Pulmonary artery endothelial cell (primary cell): ENCODE measurements around the gene PPFIA3. TPM values are rescaled to one million over a fixed set of nuclear protein-coding genes. Genes with fewer than 3 reads are reported as not detected.
A peak's percentile ranks its signal among the peaks of the same experiment; 100 is the strongest.
"Not testable (repeated sequence)": the region's sequence is repeated elsewhere in the genome, so short reads cannot be mapped to it uniquely, and the experiment has no call there.

Experiments used
- DNase-seq: peaks from one replicate; pipeline ENCODE4 v3.0.0-alpha.2; 2011; ENCODE audit warnings: low read depth, low spot score
- total RNA-seq: library from RNA; depleted of rRNA; stranded (reverse); fragments of >200 nt; gene quantifications from 2 replicates; pipeline ENCODE4 v1.2.3, GENCODE V29; 2014

Gene PPFIA3
- total RNA-seq, 1 donor from 2014 or later: 3.0 TPM

GRCh38 chr19:49123285-49123684, 3.9 kb downstream of the PPFIA3 start:
- not testable (repeated sequence) for DNase-seq

DNA sequence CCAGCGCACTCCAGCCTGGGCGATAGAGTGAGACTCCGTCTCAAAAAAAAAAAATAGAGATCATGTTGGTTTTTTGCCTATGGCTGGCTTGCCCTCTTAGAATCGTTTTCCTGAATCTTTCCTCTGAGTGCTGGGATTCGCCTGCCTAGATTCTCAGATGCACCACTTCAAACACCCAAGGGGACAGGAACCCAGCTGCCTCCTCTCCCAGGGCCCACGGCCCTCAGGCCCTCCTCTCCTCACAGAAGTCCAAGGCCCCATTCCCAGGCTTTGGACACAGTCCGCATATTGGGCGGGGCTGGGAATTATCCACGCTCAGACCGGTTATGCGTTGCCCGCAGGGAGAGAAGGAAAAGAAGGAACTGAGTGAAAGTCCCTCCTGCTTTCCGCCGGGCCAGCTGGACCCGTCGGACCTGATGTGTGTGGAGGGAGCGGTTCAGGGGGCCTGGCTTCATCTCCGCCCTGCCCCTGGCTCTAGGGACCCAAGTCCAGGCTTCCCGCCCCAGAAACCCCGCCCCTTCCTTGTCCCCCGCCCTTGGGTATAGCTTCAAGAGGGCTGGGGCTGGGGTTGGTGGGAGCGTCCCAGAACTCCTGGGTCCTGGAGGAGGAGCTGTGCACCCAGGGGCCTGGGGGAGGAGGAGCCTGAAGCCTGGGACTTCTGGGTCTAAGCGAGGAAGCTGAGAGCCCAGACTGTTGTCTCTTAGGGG, 5.8 kb downstream of the PPFIA3 start:
- DNase-seq: no peak

GRCh38 chr19:49126575-49126974, 7.2 kb downstream of the PPFIA3 start:
- DNase-seq: no peak

GRCh38 chr19:49127225-49127624, 7.9 kb downstream of the PPFIA3 start:
- not testable (repeated sequence) for DNase-seq

DNA sequence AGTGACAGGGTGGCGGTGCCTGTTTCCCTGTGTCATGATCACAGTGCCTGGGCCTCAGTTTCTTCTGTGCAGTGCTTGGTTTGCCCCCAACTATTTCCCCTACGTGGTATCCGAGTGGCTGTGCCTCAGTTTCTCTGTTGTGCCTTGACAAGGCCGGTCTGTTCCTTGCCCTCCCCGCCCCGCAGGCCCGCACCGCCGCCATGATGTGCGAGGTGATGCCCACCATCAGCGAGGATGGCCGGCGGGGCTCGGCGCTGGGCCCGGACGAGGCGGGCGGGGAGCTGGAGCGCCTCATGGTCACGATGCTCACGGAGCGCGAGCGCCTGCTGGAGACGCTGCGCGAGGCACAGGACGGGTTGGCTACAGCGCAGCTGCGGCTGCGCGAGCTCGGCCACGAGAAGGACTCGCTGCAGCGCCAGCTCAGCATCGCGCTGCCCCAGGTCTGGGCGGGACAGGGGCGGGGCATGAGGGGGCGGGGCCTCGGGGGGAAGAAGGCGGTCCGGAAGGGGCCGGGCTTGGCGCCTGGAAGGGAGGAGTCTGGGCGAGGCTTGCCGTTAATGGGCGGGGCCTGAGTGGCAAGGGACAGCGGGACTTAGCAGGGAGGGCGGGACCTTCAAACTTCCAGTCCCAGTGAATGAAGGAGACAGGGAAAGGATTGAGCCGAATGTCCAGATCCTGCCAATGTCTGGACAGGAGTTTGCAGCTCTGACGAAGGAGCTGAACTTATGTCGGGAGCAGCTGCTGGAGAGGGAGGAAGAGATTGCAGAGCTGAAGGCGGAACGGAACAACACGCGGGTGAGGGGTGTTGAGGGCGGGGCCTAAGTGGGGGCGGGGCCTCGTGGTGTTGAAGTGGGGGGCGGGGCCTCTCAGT, 8.6 kb downstream of the PPFIA3 start:
- peak; percentile 87 for DNase-seq

GRCh38 chr19:49128545-49129237, 9.3 kb downstream of the PPFIA3 start:
- DNase-seq: no peak

DNA sequence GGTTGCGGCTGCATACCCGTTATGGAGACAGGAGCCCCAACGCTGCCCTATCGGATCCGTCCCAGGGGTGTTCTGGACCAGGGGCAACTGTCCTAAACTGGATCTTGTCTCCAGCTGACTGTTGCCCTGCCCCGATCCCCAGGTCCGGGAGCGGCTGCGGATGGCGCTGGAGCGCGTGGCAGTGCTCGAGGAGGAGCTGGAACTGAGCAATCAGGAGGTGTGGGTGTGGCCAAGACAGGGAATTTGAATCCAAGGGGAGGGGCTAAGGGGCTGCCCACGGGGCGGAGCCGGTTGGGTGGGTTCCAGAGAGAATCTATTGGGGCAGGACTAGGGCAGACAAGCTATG, 9.9 kb downstream of the PPFIA3 start:
- DNase-seq: no peak

DNA sequence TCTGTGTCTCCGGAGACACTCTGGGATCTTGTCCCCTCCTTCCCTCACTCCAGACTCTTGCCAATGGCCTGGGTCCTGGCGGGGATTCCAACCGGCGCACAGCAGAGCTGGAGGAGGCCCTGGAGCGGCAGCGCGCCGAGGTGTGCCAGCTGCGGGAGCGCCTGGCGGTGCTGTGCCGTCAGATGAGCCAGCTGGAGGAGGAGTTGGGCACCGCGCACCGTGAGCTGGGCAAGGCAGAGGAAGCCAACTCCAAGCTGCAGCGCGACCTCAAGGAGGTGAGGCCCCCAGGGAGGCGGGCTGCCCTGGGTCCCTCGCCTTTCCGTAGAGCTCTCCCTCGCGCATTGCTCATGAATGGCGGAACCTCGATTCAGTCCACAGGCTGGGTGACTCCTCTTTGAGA, 11.0 kb downstream of the PPFIA3 start:
- DNase-seq: no peak

DNA sequence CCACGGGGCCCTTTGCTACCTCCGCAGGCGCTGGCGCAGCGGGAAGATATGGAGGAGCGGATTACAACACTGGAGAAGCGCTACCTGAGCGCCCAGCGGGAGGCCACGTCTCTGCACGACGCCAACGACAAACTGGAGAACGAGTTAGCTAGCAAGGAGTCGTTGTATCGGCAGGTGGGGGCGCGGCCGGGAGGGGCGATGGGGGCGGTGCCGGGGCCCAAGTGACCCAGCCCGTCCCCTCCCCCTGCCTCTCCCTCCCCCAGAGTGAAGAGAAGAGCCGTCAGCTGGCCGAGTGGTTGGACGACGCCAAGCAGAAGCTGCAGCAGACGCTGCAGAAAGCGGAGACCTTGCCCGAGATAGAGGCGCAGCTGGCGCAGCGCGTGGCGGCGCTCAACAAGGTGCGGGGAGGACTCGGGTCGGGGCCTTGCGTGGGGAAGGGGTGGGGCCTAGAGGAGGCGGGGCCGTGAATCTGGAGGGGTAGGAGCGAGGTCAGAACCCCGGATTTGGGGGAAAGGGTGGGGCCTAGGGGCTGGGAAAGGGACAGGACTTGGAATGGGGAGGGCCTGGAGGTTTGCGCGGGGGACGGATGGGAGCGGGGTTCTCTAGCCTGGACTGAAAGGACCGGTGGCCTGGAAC, 13.7 kb downstream of the PPFIA3 start:
- no peak for DNase-seq

GRCh38 chr19:49133621-49134454, 14.5 kb downstream of the PPFIA3 start:
- no peak for DNase-seq

DNA sequence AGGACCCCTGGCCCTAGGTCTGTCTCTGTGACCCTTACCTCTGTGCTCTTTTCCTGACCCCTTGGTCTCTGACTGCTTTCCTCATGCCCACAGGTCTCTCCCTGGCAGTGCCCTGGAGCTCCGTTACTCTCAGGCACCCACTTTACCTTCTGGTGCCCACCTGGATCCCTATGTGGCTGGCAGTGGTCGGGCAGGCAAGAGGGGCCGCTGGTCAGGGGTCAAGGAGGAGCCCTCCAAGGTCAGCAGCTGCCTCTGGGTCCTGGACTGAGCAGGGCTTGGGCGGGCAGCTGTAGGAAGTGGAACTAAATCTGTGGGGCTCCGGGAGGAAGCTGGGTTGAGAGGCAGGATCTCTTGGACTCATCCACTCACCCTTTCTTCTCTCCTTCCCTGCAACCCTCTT, 16.3 kb downstream of the PPFIA3 start:
- DNase-seq: no peak

DNA sequence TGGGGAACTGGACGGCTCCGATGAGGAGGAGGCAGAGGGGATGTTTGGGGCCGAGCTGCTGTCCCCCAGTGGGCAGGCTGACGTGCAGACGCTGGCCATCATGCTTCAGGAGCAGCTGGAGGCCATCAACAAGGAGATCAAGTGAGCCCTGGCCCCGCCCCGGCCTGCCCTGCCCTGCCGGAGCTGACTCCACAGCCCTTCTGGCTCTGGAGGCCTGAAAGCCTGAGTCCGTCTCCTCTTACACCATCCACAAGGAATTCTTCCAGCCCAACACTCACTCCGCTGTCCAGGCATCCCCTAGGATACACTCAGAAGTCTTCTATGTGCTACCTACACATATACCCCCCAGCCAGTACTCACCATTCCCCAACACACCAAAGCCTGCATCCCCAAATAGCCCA, 17.4 kb downstream of the PPFIA3 start:
- no peak for DNase-seq

- DNase-seq: no peak
Observed at GRCh38 chr19:49140951-49141350, 21.6 kb downstream of the PPFIA3 start.

DNA sequence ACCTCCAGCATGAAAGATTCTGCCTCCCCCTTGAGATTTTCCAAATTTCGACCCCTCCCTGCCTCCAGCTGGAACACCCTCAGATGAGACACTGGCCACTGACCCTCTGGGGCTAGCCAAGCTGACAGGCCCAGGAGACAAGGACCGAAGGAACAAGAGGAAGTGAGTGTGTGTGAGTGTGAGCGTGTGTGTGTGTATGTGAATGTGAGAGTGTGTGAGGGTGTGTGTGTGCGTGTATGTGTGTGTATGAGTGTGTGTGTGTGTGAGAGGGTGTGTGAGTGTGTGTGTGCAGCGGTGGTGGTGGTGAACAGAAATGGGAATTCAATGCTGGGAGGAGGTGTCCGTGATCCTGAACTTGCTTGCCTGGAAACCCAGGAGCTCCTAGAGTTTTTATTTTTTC, 22.0 kb downstream of the PPFIA3 start:
- DNase-seq: no peak

- peak; percentile 59 for DNase-seq
Observed at GRCh38 chr19:49142866-49143335, 23.6 kb downstream of the PPFIA3 start.

- no peak for DNase-seq
Observed at GRCh38 chr19:49145573-49146407, 26.4 kb downstream of the PPFIA3 start.

DNA sequence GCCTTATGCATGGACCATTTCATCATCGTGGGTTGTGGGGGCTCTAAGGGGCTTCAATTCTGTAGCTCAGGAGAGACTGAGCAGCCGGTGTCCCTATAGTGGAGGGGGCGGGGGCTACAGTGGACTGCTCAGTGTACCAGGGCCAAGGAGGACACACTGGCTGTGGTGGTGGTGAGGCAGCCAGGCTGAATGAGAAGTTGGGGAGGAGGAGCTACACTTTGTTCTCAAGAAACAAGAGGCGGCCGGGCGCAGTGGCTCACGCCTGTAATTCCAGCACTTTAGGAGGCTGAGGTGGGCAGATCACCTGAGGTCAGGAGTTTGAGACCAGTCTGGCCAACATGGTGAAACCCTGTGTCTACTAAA, 27.0 kb downstream of the PPFIA3 start:
- not testable (repeated sequence) for DNase-seq

GRCh38 chr19:49148044-49148682, 28.8 kb downstream of the PPFIA3 start:
- no peak for DNase-seq
